HG03196 (cell line): ENCODE data around the gene TRPV4.

Experiments used
- ATAC-seq: cut with Tn5 transposase; IDR thresholded peaks from one replicate; pipeline ENCODE4 v1.9.1; 2021; ENCODE audit not compliant: unreplicated experiment

TRPV4 gene

DNA sequence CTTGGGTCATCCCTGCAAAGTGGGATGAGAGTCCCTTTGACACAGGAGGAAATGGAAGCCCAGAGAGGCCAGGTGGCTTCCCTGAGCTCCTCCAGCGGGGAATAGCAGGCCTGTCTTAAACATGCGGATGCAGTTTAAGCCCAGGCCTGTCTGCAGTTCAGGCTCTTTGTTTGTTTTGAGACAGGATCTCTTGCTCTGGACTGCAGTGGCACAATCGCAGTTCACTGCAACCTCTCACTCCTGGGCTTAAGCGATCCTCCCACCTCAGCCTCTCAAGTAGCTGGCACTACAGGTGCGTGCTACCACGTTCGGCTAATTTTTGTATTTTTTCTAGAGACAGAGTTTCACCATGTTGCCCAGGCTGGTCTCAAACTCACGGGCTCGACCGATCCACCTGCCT, 3.5 kb downstream of the TRPV4 start:
- ATAC-seq: no peak

DNA sequence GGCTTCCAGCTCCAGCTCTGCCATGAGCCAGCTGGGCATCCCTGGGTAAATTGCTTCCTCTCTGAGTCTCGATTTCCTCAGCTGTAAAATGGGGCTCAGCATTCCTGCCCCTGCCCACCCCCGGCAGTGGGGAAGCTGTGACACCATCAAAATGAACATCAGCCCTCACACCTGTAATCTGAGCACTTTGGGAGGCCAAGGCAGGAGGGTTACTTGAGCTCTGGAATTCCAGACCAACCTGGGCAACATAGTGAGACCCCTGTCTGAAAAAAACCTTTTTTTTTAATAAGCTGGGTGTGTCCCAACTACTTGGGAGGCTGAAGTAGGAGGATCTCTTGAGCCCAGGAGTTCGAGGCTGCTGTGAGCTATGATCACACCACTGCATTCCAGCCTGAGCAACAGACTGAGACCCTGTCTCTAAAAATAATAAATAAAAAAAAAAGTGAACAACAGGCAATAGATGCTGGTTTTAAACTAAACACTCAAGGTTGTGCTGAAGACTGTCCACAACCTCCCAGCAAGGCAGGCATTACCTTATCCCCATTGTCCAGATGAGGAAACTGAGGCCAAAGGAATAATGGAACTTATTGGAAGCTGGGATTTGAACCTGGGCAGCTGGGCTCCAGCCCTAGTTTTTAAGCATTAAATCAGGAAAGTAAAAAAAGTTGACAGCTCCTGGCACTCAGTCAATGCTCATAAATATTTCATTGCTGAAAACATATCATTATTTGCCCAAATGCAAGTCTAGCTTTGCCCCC, 4.3 kb downstream of the TRPV4 start:
- ATAC-seq: no peak

DNA sequence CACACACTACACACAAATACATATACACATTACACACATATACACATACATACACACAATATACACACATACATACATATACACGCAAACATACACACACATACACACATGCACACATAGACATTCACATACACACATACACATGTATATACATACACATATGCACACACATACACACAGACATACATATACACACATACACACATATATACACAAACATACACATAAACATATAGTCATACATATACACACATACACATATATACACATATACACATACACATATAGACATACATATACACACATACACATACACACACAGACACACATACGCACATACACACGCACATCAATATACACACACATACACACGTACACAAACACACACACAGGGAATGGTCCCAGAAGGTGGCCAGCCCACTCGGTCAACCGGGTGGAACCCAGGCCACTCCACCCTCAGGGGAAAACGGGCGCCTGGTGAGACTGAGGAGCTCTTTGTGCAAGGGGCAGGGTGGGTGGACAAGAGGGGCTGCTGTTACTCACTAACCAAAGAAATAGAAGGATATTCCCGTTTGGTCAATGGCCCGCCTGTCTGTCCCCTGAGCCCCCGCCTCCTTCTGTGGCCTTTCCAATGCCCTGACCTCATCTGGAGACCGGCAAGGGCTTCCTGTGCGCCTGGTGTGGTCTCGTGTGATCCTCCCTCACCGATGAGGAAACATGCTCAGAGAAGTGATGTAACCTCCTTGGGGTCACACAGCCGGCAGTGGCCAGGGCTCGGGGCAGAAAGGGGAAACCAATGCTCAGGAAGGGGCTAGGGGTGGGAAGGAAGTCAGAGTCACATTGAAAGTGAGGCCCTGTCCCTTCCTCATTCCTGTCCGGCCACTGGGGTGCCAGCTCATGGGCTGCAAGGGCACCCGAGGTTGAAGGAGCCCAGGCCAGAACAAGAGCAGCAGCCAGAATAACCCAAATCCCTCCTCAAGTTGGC, 5.3 kb downstream of the TRPV4 start:
- no peak for ATAC-seq

DNA sequence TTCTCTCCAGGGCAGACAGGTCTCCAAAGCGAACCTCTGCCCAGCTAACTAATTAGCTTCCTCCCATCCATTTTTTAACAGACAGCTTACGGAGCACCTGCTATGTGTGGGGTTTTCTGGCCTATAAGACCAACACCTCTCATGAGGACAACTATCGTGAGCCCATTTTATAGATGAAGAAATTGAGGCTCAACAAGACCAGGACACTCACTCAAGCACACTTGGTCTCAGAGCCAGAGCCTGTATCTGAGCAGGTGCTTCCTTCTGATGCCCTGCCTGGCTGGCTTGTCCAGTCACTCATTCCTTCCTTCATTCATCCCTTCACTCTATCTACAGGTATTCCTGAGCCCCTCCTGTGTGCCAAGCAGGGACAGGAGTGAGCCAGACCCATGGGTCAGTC, 6.1 kb downstream of the TRPV4 start:
- ATAC-seq: no peak

- ATAC-seq: no peak
Observed at GRCh38 chr12:109824731-109825130, 8.5 kb downstream of the TRPV4 start.

DNA sequence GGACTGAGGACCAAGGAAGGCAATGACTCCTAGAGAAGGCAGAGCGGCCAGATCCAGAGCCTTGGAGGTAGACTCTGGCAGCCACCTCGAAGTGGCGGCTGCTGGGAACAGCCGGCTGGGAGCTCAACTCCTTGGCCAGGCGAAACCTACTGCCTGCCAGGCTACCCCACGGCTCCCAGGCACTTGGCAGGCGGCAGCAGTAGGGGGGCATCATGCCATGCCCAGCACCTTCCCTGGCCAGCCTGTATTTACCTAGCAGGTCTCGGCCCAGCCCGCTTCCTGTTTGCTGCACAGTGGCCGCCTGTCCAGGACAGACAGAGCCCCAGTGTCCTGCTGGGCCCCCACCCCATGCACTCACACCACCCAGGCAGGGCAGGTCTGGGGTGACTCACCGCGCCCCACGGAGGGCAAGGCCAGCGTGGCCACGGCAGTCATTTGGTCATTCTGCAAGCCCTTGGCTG, 10.2 kb downstream of the TRPV4 start:
- ATAC-seq: no peak

GRCh38 chr12:109822416-109822815, 10.8 kb downstream of the TRPV4 start:
- ATAC-seq: no peak

DNA sequence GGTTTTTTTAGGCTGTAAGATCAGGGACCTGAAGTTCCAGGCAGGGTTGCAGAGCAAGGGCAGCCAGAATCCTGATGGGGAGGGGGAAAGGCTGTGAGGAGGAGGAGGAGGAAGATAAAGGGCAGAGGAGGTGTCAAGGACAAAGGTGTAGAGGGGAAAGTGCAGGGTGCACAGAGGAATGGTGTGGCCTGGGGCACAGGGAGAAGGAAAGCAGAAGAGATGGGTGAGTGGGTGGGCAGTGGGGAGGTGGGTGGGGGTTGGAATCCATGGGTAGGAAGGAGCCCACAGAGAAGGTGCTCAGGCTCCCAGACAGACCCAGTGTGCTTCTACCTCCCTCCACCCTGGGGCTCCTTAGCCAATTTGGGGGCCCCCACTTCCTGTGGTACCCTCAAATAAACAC, 11.2 kb downstream of the TRPV4 start:
- no peak for ATAC-seq

GRCh38 chr12:109820816-109821381, 12.3 kb downstream of the TRPV4 start:
- no peak for ATAC-seq

DNA sequence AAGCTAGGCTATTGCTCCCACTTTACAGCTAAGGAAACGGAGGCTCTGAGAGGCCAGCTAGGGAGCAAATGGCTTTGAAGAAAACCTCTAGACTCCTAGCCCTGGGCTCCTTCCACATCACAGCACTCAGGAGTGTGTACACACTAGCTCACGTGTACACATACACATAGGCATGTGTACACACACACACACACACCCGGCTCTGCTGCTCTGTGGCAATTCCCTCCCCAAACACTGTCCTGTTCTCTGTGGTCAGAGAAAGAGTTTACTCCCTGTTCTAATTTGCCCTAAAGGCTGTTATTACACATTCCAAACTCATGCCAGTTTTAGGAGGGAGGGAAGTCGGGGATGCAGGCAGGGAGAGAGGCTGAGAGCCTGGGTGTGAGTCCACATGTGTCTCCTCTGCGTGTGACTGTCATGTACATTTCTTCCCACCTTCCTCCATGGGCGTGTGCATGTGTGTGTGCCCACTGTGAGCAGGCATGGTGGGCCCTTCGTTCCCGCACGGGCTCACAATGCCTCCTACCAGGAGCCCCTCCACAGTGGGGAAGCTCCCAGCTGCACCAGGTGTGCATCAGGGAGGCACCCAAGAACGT, 14.2 kb downstream of the TRPV4 start:
- no peak for ATAC-seq

GRCh38 chr12:109818253-109818652, 14.9 kb downstream of the TRPV4 start:
- ATAC-seq: no peak

DNA sequence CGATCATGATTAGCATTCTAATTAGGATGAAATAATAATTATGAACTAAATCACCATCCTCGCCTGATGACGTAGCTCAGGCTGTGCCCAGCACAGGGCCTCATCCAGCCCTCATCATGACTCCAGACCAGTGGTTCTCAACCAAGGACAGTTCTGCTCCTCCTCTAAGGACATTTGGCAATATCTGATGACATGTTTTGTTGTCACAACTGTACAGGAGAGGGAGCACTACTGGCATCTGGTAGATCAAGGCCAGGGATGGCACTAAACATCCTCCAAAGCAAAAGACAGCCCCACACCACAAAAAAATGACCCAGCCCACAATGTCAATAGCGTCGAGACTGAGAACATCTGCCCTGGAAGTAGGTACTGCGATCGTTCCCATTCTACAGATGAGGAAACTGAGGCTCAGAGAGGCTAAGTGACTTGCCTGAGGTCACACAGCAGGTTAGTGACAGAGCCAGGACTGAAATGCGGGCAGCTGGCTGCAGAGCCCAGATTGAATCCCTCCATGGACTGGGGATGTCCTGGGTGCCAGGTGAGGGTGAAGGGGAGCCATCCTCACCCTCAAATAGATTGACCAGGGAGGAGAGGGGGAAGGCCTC, 15.5 kb downstream of the TRPV4 start:
- ATAC-seq: no peak

- no peak for ATAC-seq
Observed at GRCh38 chr12:109816870-109817269, 16.3 kb downstream of the TRPV4 start.

DNA sequence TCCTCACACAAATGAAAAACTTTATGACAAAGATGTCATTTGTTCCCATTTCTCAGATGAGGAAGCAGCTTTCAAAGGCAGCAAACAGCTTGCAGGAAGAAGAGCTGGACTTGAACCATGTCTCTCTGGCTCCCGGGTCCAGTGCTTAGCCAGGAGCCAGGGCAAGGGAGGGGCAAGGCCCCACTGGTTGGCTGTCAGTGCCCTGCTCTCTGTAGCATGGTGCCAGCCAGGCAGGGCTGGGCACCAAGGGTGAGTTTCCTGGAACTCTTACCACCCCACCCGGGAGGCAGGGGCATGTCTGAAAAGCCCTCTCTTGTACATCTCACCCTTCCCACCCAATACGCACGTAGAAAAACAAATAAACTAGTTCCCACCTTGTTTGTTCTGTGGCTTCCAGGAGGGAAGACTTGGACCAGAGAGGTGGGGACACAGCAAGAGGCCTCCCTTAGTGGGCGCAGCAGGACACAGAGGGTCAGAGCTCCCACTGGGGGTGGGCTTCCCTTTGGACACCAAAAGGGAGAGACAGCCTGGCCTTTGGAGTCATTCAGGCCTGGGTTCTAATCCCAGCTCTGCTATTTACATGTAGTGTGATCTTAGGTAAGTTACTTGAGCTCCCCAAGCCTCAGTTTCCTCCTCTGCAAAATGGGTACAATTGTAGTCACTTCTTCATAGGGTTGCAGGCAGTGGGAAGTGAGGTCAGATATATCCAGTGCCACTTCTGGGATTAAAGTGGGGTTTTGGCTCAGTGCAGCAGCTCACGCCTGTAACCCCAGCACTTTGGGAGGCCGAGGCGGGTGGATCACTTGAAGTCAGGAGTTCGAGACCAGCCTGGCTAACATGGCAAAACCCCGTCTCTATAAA, 17.2 kb downstream of the TRPV4 start:
- ATAC-seq: no peak

DNA sequence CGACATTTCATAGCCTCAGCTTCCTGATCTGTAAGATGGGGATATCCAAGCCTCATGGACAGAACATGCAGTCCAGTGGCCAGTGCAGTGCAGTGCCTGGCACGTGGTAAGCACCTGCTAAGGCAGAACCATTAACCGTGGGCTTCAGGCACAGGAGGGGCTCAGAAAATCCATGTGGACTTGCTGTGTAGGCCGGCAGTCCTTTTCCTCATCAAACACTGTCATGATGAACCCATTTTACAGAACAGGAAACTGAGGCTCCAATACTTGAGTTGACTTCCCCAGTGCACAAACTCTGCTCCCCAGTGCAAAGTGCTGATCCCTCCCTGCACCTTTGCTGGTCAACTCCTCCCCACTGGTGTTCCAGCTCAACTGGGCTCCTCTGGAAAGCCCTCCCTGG, 18.0 kb downstream of the TRPV4 start:
- no peak for ATAC-seq

DNA sequence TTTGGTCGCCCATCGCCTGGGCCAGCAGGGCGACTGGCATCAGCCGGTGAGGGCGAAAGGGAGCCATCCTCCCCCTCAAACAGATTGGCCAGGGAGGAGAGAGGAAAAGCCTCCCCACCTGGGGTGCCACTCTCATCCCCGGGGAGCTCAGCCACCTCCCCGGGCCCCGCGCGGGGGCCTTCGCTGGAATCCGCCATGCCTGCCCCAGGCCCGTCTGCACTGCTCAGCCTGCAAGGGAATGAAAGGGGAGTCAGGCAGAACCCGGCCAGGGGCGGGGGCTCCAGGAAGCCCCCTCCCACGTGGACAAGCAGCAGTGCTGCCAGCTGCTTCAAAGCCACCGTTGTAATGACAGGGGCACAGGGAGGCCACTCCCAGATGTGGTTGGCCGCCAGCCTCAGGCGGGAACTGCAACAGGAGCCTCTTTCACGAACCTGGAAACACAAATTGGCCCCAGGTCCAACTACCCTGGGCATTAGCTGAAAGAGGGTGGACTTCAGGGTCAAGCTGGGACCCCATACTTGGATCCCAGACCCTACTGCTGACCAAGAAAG, 18.5 kb downstream of the TRPV4 start:
- no peak for ATAC-seq

GRCh38 chr12:109813810-109814416, 19.3 kb downstream of the TRPV4 start:
- ATAC-seq: no peak

- no peak for ATAC-seq
Observed at GRCh38 chr12:109811624-109811995, 21.6 kb downstream of the TRPV4 start.

- ATAC-seq: no peak
Observed at GRCh38 chr12:109810954-109811623, 22.1 kb downstream of the TRPV4 start.
